Astrocyte of the hippocampus (primary cell): ENCODE results near the gene EFCC1.
"Not testable (repeated sequence)": the region's sequence is repeated elsewhere in the genome, so short reads cannot be mapped to it uniquely, and the experiment has no call there.

Experiments
- DNase-seq: peaks from one replicate; pipeline ENCODE4 v3.0.0; 2011; ENCODE audit warnings: low read depth, low spot score

EFCC1 gene

DNA sequence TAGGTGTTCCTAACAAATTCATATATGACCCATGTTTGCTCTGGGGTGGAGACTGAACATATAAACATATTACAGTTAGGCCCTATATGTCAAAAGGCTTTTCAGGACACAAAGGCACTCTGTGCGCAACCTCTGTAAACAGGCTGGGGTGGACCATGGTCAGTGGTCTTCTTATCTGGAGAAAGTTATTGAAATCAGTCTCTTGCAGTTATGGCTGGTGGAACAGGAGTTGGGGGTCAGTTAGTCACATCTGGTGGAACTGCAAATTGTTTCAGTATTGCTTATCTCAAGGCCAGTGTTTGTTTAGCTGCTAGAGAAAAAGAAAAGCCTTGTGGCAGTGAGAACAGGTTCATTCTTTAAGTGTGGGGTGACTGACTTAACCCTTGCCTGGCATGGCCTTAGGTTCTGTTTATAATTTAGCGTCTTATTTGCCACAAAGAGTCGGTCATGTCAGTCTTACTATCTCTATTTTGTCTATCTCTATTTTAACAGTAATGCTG lies 53.6 kb downstream of the EFCC1 start:
- DNase-seq: no peak

DNA sequence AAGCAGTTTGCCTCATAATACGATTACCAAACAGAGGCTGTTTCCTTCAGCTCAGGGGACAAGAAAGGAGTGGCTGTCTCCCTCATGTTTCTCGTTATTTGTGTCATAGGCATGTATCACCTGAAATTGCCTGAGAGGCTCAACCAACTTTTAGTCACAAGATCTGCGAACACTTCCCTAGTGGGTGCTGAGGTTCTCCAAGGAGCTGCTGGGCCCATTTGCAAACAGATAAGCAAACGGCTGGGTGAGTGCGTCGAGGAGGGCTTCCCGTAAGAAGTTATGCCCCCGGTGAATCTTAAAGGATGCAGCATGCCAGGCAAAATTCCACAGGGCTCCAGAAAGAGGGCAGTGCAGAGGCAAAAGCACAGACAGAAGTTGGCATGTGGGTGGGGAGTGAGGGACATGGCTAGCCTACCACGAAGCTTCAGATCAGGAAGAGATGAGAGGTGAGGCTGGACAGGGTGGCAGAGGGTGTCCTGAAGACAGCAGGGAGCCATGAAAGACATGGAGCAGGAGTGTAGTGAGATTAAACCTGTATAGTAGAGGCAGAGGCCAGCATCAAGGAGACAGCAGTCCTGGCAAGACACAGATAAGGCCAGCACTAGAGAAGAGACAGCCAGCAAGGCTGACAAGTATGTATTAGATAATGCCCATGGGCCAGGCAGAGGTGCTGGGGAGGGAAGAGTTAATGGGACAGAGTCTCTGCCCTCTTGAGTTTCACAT lies 55.5 kb downstream of the EFCC1 start:
- no peak for DNase-seq

DNA sequence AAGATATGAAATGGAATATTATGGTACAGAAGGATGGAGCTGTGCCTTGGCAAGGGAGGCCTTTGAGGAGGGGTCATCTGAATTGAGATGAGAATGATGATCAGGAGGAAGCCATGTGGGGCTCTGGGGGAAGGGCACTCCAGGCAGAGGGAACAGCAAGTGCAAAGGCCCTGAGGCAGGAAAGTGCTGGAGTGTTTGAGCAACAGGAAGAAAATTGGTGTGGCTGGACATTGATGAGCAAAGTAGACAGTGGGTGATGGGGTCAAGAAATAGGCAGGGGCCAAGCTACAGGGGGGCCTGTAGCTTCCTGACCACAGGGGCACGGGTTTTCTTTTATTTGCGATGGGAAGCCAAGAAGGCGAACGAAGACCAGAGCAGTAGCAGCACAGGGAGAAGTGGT lies 56.1 kb downstream of the EFCC1 start:
- no peak for DNase-seq

DNA sequence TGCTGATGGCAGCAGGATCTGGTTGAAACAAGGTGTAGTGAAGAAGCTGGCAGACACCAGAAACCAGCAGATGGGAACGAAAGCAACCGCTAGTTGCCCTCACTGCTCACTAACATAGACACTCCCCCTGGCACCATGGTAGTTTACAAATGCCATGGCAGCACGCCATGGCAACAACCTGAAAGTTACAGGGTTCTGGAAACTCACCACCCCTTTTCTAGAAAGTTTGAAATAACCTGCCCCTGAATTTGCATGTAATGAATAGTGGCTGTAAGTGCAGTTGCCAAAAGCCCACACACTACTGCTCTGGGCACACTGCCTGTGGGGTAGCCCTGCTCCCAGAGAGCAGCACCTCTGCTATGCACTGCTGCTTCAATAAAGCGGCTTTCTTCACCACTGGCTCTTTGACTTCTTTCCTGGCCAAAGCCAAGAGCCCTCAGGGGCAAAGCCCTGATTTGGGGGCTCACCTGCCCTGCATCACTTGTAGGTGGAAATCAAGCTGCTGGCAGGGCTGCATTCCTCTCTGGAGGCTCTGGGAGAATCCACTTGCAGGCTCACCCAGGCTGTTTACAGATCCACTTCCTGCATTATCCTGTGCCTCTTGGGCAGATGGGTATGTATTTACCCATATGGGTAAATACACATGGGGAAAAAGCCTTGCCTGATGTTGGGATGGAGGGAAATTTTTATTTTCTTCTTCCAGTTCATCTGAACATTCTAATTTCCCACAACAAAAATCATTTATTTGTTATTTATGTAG lies 57.5 kb downstream of the EFCC1 start:
- DNase-seq: peak; percentile 65

DNA sequence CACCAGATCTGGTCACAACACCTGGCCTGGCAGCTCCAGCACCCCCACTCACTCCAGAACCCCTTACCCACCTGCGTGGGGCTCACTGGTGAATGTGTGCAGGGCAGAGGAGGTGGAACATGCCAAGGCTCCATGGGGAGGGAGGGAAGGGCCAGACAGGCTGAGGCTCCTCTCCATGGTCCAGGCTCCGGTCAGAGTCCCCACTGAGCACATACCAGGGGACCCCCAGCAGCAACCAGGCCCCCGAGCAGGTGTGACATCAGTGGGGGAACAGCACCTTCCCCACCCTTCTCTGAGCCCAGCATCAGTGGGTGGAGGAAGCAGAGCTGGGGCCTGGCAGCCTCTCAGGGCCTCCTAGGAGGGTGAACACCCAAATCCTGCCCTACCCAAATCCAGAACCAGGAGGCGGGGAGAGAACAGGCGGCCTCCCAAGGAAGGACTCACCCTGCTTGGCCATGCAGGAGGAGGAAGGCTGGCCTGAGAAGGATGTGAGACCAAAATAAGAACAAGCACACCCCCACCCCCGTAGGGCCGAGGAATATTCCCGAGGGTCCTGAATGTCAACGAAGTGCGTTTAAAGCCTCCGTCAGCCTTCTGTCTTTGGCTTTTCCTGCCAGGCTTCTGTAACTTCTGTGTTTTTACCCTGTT lies 58.3 kb downstream of the EFCC1 start:
- no peak for DNase-seq

DNA sequence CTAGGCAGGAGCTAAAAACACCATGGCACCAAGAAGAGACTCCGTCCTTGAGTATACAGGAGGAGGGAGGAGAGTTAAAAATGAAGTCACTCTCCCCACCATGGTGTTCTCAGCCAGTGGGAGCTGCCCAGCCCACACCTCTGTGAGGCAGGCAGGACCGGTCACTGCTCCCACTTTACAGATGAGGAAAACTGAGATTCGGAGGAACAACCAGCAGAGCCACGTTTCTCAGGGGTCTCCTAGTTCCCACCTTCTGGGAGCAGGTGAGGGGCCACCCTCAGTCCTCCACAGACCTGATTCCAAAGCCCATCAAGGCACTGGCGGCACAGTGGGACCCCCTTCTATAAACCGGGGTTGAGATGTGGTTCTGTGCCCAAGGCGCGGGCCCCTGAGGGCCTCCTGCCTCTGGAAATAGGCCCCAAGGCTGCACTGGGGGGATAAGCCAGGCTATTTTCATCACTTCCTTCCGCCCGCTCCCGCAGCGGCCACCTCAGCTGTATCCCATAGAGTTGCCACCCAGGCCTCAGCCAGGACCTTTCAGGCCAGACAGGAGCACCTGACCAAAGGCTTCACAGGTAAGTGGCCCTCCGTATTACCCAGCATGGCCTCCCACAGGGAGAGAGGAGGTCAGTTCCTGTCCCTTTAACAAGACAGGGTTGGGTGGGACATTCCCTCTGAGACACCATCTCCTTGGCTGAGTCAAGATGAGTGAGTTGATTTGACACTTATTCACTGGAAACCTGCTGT lies 59.3 kb downstream of the EFCC1 start, which contains the start of gene GP9:
TSS of gene GP9 (plus strand) at position 504 of the 747 bp plus-strand sequence. CDS start 961 bp downstream, outside the sequence.
- DNase-seq: no peak

DNA sequence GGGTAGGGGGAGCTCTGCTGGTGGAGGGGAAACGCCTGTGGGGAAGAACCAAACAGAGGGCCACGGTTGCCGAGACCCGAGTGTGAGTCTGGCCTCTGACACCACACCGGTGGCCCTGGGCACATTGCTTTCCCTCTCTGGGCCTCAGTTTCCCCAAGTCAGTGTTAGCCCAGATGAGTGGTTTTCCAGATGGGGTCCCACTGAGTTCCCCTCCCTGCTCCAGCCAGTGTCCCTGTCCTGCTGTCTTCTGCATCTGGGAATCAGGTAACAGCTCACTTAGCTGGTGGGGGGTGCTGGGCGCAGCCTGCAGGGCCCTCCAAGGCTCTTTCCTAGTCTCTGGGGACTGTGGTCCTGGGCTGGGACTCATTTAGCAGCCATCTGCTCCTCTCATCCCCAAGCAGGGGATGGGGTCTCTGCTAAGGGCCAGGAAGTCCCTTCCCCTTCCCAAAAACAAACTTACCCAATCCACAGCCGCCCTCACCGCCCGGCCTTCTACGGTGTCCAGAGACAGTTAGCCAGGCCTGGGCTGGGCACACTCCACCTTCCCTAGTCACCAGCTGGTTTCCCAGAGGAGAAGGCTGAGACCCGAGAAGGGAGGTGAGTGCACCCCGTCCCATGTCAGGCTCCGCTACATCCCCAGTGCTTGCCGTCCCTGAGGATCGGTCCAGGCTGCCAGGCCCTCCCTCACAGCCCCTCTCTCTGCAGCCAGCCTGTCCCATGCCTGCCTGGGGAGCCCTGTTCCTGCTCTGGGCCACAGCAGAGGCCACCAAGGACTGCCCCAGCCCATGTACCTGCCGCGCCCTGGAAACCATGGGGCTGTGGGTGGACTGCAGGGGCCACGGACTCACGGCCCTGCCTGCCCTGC lies 60.2 kb downstream of the EFCC1 start:
- DNase-seq: no peak

DNA sequence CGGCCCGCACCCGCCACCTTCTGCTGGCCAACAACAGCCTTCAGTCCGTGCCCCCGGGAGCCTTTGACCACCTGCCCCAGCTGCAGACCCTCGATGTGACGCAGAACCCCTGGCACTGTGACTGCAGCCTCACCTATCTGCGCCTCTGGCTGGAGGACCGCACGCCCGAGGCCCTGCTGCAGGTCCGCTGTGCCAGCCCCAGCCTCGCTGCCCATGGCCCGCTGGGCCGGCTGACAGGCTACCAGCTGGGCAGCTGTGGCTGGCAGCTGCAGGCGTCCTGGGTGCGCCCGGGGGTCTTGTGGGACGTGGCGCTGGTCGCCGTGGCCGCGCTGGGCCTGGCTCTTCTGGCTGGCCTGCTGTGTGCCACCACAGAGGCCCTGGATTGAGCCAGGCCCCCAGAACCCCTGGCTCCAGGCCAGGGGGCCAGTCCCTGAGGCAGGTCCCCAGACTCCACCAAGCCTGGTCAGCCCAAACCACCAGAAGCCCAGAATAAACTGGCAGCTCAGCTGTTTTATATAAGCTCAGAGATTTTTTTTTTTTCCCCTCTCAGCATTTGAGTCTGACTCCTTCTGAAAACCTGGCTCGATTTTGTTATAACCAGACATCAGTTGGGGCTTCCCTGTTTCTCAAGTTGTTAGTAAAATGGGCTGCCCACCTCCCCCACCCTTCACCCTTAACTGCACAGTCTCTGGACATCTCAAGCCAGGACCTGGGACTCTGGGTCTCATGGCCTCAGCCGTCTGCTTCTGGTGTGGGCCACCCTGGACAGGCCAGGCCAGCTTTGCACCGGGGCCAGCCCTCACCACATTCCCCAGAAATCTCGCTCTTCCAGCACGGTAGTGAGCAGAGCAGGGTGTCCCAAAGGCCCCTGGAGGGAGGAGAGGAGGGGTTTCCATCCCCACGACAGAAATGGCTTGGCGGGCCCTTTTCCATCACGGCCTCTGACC lies 61.1 kb downstream of the EFCC1 start:
- DNase-seq: no peak

DNA sequence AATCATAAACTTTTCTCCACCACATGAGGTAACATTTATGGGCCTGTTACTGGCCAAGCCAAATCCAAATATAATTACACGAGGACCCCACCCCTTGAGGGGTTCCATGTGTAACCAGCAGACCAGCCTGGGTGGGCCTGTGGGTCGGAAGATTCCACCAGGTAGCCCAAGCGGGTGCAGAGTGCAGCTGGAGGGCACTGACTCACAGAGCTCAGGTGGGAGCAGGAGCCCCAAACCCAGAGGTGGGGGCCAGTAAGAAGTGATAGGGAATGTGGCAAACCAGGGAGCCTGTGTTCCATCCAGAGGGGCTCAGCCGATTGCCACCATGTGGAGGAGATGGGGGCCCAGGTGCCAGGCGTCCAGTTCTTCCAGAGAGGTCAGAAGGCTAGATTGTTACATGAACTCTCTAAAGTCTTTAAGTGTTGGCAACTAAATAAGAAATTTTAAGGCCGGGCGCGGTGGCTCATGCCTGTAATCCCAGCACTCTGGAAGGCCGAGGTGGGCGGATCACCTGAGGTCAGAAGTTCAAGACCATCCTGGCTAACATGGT lies 62.1 kb downstream of the EFCC1 start:
- DNase-seq: no peak

DNA sequence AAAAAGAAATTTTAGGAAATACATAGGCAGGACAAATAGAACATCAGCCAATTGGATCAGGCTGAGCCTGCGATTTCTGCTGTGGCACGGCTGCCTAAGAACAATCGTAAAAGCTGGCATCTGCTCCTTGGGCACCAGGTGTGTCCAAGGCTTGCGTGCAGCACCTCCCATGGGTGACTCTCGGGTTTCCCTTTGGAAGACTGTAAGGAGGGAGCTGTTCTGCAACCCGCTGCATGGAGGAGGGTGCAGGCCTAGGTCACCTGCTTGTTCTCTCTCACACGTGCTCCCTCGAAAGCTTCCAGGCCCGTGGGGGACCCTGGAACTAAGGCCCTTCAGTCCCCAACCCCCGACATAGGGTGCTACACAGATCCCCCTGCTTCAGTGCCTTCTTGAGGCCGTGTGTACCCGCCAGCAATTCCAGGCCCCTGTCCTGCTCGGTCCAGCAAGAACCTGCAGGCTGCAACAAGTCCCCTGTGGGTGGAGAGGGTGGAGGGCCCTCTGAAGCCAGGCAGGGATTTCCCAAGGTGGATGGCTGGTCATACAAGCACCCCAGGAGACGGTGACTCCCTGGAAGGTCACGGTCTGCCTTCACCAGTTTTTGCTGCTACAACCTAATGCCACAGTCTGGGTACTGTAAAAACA lies 62.9 kb downstream of the EFCC1 start:
- no peak for DNase-seq

DNA sequence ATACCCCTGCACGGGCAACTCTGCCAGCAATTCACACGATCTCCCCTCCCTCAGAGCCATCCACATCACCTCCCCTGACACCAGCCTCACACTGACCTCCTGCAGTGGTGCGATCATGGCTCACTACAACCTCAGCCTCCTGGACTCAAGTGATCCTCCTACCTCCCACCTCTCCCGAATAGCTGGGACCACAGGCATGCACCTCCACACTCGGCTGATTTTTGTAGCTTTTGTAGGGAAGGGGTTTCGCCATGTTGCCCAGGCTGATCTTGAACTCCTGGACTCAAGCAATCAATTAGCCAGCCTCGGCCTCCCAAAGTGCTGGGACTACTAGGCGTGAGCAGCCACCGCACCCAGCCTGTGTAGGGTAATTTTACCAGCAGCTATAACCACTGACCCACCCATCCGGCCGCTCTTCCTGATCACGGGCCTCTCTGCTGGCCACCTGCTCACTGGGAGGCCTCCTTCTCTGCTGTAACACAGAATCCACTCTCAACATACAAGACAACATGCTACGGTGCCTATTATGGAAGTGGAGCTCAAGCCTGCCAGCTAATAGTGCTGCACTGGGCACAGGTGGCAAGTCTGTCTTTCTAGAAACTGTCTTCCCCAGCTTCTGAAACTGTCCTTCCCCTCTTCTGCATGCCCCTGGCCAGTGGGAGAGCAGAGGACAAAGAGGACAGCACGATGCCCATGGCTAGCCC lies 64.1 kb downstream of the EFCC1 start:
- no peak for DNase-seq

DNA sequence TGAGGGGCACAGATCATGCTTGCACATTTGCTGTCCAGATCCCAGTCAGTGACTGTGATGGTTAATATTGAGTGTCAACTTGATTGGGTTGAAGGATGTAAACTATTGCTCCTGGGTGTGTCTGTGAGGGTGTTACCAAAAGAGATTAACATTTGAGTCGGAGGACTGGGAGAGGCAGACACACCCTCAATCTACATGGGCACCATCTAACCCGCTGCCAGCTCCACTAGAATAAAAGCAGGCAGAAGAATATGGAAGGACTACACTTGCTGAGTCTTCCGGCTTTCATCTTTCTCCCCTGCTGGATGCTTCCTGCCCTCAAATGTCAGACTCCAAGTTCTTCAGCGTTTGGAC lies 64.6 kb downstream of the EFCC1 start:
- no peak for DNase-seq

DNA sequence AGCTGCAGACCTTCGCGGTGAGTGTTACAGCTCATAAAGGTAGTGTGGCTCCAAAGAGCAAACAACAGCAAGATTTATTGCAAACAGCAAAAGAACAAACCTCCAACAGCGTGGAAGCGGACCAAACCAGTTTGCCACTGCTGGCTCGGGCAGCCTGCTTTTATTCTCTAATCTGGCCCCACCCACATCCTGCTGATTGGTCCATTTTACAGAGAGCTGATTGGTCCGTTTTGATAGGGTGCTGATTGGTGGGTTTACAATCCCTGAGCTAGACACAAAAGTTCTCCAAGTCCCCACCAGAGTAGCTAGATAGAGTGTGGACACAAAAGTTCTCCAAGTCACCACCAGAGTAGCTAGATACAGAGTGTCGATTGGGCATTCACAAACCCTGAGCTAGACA lies 66.6 kb downstream of the EFCC1 start:
- not testable (repeated sequence) for DNase-seq

DNA sequence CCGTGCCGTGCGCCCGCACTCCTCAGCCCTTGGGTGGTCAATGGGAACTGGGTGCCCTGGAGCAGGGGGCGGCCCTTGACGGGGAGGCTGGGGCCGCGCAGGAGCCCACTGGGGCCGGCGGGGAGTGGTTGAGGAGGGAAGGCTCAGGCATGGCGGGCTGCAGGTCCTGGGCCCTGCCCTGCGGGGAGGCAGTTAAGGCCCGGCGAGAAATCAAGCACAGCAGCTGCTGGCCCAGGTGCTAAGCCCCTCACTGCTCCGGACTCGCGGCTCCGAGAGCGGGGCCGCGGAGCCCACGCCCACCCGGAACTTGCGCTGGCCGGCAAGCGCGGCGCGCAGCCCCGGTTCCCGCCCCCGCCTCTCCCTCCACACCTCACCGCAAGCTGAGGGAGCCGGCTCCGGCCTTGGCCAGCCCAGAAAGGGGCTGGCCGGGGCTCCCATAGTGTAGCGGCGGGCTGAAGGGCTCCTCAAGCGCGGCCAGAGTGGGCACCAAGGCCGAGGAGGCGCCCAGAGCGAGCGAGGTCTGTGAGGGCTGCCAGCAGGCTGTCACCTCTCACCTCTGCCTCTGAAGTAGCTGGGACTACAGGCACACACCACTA lies 67.3 kb downstream of the EFCC1 start:
- DNase-seq: peak; percentile 39

DNA sequence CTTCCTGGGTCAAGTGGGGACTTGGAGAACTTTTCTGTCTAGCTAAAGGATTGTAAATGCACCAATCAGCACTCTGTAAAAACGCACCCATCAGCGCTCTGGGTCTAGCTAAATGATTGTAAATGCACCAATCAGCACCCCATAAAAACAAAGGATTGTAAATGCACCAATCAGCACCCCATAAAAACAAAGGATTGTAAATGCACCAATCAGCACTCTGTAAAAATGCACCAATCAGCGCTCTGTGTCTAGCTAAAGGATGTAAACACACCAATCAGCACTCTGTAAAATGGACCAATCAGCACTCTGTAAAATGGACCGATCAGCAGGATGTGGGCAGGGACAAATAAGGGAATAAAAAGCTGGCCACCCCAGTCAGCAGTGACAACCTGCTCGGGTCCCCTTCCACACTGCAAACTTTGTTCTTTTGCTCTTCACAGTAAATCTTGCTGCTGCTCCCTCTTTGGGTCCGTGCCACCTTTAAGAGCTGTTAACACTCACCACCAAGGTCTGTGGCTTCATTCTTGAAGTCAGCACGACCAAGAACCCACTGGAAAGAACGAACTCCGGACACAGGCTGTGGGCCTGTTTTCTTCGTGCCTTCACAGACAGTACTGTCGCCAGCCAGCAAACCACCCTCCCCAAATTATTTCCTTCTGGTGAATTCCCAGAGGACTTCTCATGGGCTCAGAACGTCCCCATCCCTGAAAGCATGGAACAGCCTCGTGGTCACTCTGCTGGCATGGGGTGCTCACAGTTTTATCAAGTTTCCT lies 68.4 kb downstream of the EFCC1 start:
- not testable (repeated sequence) for DNase-seq

DNA sequence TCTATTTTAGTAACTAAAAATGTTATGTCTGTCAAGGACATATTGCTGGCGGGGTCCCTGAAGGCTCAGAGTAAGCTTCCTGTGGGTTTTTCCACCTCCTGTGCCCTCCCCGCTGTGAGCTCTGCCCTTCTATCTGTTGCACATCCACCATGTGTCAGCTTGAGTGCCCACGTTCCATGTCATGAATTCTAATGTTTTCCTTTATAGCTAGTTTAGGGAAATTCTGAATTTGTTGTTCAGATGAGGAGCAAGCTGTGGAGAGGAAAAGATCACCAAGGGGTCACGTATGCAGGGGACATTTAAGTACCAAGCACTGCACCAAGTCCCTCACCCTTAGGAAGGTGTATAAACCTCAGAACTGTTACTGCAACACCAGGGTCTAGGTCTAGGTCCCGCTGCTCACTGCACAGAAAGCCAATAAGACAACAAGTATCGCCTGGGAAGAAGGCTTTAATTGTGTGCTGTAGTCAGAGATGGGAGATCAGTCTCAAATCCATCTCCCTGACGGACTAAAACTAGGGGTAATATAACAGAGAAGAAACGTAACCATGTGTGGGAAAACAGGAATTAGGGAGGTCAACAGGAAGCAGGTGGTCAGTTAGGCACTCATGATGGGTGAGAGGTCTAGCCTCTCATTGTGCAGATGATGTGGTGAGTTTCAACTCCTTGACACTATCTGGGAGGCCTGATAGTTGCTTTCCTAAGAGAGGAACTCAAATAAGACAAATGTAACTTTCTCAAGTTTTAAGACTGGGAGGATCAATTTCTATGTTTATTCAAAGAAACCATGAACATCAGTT lies 69.2 kb downstream of the EFCC1 start:
- no peak for DNase-seq
